AG09319 (cell line): ENCODE measurements around the gene PLTP.
A peak's percentile ranks its signal among the peaks of the same experiment; 100 is the strongest.

ENCODE experiments used
- DNase-seq: peaks from one replicate; pipeline ENCODE4 v3.0.0-alpha.2; 2010; ENCODE audit warnings: low read depth; ENCODE audit errors: extremely low read depth
- CTCF ChIP-seq: IDR thresholded peaks from 2 replicates; pipeline ENCODE4 v1.5.1; 2011; ENCODE audit warnings: low read depth, mild to moderate bottlenecking, inconsistent platforms, low read length, moderate library complexity

PLTP gene

GRCh38 chr20:45940469-45940868, 28.5 kb upstream of the PLTP start:
- no peak for TF ChIP-seq CTCF
- no peak for DNase-seq

- no peak for TF ChIP-seq CTCF
- DNase-seq = no peak
Observed at GRCh38 chr20:45940053-45940452, 28.1 kb upstream of the PLTP start.

GRCh38 chr20:45938727-45939438, 26.9 kb upstream of the PLTP start:
- no peak for DNase-seq
- no peak for TF ChIP-seq CTCF

- no peak for TF ChIP-seq CTCF
- DNase-seq = no peak
Observed at GRCh38 chr20:45937765-45938164, 25.8 kb upstream of the PLTP start.

- no peak for DNase-seq
- TF ChIP-seq CTCF = no peak
Observed at GRCh38 chr20:45935416-45936046, 23.6 kb upstream of the PLTP start.

- DNase-seq = peak; percentile 95
- no peak for TF ChIP-seq CTCF
Observed at GRCh38 chr20:45934586-45935415, 22.8 kb upstream of the PLTP start, which contains the start of gene PCIF1. PCIF1 (plus strand) TSS chr20:45934683; CDS start chr20:45939000, 4,317 bp downstream.
